ENCODE data around the gene DCST2.

- TF ChIP-seq POLR2AphosphoS5 (IDR thresholded peaks at IDR 0.05; ENCODE audit: low read depth) (no peak), GABPA (IDR thresholded peaks at IDR 0.05; ENCODE audit: low read depth) (no peak)
- TF ChIP-seq, protein P1, sequence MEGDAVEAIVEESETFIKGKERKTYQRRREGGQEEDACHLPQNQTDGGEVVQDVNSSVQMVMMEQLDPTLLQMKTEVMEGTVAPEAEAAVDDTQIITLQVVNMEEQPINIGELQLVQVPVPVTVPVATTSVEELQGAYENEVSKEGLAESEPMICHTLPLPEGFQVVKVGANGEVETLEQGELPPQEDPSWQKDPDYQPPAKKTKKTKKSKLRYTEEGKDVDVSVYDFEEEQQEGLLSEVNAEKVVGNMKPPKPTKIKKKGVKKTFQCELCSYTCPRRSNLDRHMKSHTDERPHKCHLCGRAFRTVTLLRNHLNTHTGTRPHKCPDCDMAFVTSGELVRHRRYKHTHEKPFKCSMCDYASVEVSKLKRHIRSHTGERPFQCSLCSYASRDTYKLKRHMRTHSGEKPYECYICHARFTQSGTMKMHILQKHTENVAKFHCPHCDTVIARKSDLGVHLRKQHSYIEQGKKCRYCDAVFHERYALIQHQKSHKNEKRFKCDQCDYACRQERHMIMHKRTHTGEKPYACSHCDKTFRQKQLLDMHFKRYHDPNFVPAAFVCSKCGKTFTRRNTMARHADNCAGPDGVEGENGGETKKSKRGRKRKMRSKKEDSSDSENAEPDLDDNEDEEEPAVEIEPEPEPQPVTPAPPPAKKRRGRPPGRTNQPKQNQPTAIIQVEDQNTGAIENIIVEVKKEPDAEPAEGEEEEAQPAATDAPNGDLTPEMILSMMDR (IDR thresholded peaks at IDR 0.05; ENCODE audit: insufficient read depth, low read length), result no peak
- TF ChIP-seq, protein P2, sequence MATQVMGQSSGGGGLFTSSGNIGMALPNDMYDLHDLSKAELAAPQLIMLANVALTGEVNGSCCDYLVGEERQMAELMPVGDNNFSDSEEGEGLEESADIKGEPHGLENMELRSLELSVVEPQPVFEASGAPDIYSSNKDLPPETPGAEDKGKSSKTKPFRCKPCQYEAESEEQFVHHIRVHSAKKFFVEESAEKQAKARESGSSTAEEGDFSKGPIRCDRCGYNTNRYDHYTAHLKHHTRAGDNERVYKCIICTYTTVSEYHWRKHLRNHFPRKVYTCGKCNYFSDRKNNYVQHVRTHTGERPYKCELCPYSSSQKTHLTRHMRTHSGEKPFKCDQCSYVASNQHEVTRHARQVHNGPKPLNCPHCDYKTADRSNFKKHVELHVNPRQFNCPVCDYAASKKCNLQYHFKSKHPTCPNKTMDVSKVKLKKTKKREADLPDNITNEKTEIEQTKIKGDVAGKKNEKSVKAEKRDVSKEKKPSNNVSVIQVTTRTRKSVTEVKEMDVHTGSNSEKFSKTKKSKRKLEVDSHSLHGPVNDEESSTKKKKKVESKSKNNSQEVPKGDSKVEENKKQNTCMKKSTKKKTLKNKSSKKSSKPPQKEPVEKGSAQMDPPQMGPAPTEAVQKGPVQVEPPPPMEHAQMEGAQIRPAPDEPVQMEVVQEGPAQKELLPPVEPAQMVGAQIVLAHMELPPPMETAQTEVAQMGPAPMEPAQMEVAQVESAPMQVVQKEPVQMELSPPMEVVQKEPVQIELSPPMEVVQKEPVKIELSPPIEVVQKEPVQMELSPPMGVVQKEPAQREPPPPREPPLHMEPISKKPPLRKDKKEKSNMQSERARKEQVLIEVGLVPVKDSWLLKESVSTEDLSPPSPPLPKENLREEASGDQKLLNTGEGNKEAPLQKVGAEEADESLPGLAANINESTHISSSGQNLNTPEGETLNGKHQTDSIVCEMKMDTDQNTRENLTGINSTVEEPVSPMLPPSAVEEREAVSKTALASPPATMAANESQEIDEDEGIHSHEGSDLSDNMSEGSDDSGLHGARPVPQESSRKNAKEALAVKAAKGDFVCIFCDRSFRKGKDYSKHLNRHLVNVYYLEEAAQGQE (IDR thresholded peaks at IDR 0.05; ENCODE audit: insufficient replicate concordance, low read depth), result no peak
These were observed 2.7 kb downstream of the DCST2 start for GRCh38 chr1:155030899-155031298.
